Activated T-cell treated with anti-CD3 and anti-CD28 coated beads for 4 hours (primary cell): ENCODE results near the gene DBH.

Experiments used
- DNase-seq: peaks from one replicate; pipeline ENCODE4 v3.0.0-alpha.2; 2020

The DBH gene

DNA sequence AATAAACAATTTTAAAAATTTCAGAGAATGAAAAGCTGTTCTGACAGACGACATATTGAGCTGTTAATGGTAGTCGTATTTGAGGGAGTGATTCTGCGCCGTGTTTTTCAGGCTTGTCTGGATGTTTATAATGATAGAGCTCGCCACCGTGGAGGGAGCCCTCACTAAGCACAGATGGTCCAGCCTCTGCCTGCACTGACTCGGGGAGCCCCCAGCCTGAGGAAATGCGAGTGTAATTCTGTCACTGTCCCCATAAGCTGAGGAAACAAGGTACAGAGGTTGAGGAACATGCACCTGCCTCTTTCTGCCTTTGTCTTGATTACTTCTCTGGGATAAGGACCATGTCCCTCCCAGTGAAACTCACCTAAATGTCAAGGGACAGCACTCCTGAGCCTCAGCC, 7.4 kb upstream of the DBH start:
- no peak for DNase-seq

- DNase-seq, result no peak
Measured at GRCh38 chr9:133629221-133630110, 6.7 kb upstream of the DBH start.

DNA sequence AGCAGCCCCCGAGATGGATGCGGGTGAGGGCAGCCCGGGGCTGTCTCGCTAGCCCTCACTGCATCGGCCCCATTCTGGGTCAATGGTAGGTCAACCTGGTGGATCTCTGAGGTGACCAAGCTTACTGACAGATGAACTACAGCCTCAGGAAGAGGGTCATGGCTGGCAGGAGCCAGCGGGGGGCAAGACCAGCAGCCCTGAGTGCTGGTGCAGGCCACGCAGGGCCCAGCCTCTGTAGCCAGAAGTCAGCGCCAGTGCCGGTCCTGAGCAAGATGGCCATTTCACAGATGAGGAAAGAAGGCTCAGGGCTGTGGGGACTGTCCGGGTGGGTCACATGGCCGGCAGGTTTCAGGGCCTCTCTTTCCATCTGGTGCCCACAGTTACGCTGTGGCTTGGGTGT, 5.1 kb upstream of the DBH start:
- DNase-seq, result no peak

GRCh38 chr9:133632806-133633680, 3.1 kb upstream of the DBH start:
- DNase-seq, result no peak

DNA sequence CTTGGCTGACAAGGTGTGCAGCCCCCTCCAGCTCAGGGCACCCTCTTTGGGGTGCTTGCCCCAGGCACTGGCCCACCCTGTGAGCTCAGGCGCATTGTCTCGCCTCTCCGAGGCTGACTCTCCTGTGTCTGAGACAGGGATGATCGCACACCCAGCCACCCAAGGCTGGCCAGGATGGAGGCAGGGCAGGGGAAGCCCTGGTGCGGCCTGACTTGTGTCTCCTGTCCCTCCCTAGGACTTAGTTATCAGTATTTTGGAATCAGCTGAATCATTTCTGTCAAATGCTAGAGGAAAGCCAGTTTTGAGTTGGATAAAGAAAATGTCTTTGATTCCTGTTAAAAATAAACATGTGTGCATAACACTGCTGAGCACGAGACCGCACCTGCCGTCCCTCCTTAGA, 2.5 kb upstream of the DBH start:
- no peak for DNase-seq

- DNase-seq, result no peak
Measured at GRCh38 chr9:133634081-133634691, 2.0 kb upstream of the DBH start.

- DNase-seq, result no peak
Measured at GRCh38 chr9:133635098-133635497, 1.1 kb upstream of the DBH start.

- DNase-seq, result no peak
Measured at GRCh38 chr9:133636902-133637301, 739 bp downstream of the DBH start.

GRCh38 chr9:133637451-133638055, 1.4 kb downstream of the DBH start:
- DNase-seq, result no peak

DNA sequence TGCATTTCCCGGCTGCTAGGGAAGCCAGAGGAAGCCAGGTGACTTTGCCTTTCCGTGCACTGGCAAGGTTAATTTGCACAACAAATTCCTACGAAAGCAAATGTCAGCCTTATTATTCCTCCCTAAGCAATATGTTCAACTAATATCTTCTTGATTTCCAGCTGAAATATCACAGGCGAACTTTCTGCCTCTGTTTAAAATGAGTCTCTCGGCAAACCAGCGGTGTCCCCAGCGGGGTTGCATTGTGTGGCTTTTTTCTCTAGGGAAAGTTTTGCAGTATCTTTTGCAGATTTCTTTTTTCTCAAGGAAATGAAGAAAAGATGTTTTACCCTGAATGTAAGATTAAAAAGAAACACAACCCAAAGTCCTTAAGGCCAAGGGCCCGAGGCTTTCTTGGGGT, 1.9 kb downstream of the DBH start:
- DNase-seq, result no peak

DNA sequence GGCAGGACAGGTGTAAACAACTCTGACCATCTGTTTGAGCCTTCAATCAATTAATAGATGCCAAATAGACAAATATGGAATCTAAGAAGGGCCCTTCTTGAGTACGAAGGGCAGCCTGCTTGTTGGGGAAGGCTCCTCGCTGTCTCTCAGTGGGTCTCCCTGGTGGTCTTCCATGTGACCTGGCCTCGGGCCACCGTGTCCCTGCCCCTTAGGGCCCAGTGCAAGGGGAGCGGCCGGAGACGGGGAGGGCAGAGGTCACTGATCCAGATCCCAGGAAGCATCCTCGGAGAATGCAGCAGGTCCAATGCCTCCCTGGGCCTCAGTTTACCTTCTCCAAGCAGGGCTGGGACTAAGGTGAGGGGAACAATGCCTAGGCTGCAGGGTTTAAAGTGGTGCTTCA, 2.5 kb downstream of the DBH start:
- DNase-seq, result no peak

- DNase-seq, result no peak
Measured at GRCh38 chr9:133639613-133640012, 3.5 kb downstream of the DBH start.

DNA sequence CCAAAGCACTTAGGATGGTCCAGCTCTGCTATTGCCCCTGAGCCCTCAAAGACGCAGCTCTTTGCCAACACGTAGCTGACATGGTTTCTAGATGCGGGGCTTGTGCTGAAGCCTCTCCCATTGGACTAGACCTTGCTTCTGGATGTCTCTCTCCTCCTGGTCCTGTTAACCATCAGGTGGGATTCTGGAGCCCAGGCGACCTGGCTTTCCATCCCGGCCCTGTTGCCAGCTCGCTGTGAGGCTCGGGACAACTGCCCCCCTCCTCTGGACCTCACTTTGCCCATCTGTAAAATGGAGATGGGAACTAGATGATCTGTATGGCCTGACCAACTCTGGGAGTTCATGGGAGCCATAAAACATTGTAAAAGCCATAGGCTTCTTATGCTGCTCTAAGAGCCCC, 4.0 kb downstream of the DBH start:
- DNase-seq, result no peak

GRCh38 chr9:133640580-133641395, 4.6 kb downstream of the DBH start:
- DNase-seq, result no peak

DNA sequence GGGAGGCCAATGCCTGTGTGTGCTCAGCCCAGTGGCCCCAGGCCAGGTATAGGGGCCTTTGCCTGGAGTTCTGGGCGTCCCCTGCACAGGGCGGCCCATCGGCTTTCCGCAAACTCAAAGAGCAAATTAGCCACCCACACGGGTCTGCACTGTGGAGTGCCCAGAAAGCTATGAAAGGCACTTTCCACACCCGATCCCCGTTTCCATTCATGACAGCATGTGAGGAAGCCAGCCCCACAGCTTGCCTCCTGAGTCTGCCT, 5.2 kb downstream of the DBH start:
- no peak for DNase-seq

DNA sequence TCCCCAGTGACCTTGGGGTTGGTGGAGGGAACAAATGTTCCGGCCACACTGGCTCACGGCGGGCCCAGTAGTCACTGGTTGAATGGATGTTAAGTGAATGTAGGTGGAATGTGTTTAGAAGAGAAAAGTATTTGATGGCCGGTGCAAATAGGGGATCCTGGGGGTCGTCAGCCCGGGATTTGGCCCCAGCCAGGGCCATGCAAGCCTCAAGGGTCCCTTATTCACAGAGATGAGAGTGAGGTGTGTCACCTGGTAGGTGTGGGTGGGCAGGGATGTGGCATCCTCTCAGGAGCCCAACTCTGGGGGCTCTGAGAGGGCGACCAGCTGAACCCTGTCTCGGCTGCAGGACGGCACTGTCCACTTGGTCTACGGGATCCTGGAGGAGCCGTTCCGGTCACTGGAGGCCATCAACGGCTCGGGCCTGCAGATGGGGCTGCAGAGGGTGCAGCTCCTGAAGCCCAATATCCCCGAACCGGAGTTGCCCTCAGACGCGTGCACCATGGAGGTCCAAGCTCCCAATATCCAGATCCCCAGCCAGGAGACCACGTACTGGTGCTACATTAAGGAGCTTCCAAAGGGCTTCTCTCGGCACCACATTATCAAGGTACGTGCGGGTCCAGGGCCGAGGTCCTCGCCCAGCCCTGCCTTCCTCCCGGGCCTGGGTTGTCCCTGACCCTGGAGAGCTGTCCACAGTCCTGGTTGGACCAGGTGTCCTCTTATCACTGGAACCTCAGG, 5.9 kb downstream of the DBH start:
- DNase-seq, result no peak

GRCh38 chr9:133642708-133643361, 6.7 kb downstream of the DBH start:
- no peak for DNase-seq

- no peak for DNase-seq
Measured at GRCh38 chr9:133643362-133643755, 7.2 kb downstream of the DBH start.

- DNase-seq, result no peak
Measured at GRCh38 chr9:133643978-133644760, 8.0 kb downstream of the DBH start.

DNA sequence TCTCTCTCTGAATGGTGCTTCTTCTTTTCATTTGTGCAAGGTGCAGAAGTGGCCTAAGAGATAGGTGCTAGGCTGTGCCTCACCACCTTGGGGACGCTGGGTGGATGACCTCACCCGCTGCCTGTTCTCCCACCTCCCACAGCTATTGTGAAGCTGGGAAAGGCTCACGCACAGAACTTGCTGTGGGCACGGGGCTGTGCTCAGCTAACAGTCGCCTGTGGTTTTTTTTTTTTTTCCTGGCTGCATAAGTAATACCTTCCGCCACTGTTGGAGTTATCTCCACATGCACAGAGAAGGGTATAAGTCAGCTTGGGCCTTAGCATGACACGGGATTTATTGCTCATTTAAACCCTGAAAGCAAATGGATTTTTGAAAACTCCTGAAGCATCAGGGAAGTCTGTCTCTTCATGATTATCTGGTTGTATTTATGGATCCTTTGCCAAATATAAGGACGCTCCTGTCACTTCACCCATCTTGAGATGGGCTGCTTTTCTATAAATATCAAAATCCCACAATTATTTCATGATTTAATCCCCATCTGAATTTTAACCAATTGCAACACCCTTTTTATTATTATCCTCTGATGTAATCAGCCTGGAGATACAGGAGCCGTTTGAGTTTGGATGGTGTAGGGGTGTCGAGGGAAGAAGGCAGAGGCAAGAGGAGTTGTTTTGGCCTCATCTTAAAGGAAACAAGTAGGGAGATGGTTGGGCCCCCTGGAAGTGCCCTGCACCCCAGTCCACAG, 9.0 kb downstream of the DBH start:
- DNase-seq, result no peak
